Panc1 (cell line): ENCODE data around the gene TCHHL1. TPM values are rescaled to one million over a fixed set of nuclear protein-coding genes. Genes with fewer than 3 reads are reported as not detected.

Experiments used
- ATAC-seq: fragments of 200-7000 bp; cut with Tn5 transposase; 2 replicates; pipeline ENCODE4 v1.9.1; 2020; ENCODE audit warnings: mild to moderate bottlenecking, moderate library complexity
- Bru-seq: library from RNA; stranded (reverse); fragments of 400-500 nt; gene quantifications from one replicate; lab custom pipeline; 2021; lab: Mats Ljungman, UMichigan
- BruChase-seq, 2 experiments: library from RNA; stranded (reverse); fragments of 400-500 nt; gene quantifications; one replicate each; lab custom pipeline; 2021; lab: Mats Ljungman, UMichigan
- BruUV-seq: library from RNA; stranded (reverse); fragments of 400-500 nt; replicated peaks from 2 replicates; lab custom pipeline; 2021; lab: Mats Ljungman, UMichigan
- CTCF ChIA-PET: fragments of 300-600 bp; sonication (Branson Sonifier 250); formaldehyde crosslinking; loops from one replicate; lab custom pipeline; 2022; ENCODE audit warnings: antibody characterized with exemption; lab: Charles Lee
- POLR2A ChIA-PET: fragments of 300-600 bp; sonication (Branson Sonifier 250); formaldehyde crosslinking; loops from one replicate; lab custom pipeline; 2022; ENCODE audit warnings: antibody characterized with exemption; lab: Charles Lee
- DNase-seq: peaks from one replicate; pipeline ENCODE4 v3.0.0-alpha.2; 2010; ENCODE audit warnings: low read depth, low spot score
- H3K27ac ChIP-seq: 2 replicates; pipeline ENCODE4 v1.5.1; 2011; ENCODE audit warnings: mild to moderate bottlenecking, low read length, inconsistent platforms
- H3K27me3 ChIP-seq: fragments of 200-500 bp; sonication (Bioruptor generic); 2 replicates; pipeline ENCODE4 v1.6.0; 2014; ENCODE audit warnings: low read length, inconsistent platforms; ENCODE audit not compliant: control insufficient read depth, insufficient read depth
- H3K36me3 ChIP-seq: fragments of 200-500 bp; sonication (Bioruptor generic); 2 replicates; pipeline ENCODE4 v1.5.1; 2014; ENCODE audit warnings: inconsistent platforms, mild to moderate bottlenecking, low read length, moderate library complexity; ENCODE audit not compliant: control insufficient read depth, insufficient read depth
- H3K4me1 ChIP-seq: 2 replicates; pipeline ENCODE4 v1.5.1; 2011; ENCODE audit warnings: inconsistent platforms, mild to moderate bottlenecking, low read length, moderate library complexity; ENCODE audit not compliant: control insufficient read depth, insufficient read depth
- H3K4me3 ChIP-seq, 2 experiments: 2 replicates each; pipeline ENCODE4 v1.5.1; 2011 to 2012; ENCODE audit warnings: low read depth in 2 of 2, low read length in 2 of 2, mild to moderate bottlenecking in 2 of 2, inconsistent platforms in 1 of 2, moderate library complexity in 1 of 2
- H3K9me3 ChIP-seq: fragments of 200-500 bp; sonication (Bioruptor generic); 2 replicates; pipeline ENCODE4 v1.5.1; 2014; ENCODE audit warnings: low read depth, mild to moderate bottlenecking, inconsistent platforms, low read length, moderate library complexity; ENCODE audit not compliant: control insufficient read depth, insufficient read depth
- POLR2AphosphoS5 ChIP-seq: IDR thresholded peaks from 2 replicates; pipeline ENCODE4 v1.6.1; 2012; ENCODE audit warnings: mild to moderate bottlenecking, low read depth, low read length, moderate library complexity
- SIN3A ChIP-seq: IDR thresholded peaks from 2 replicates; pipeline ENCODE4 v1.6.1; 2012; ENCODE audit warnings: low read depth, mild to moderate bottlenecking, low read length, moderate library complexity, borderline replicate concordance; ENCODE audit not compliant: insufficient read depth
- TCF7L2 ChIP-seq: IDR thresholded peaks from 2 replicates; pipeline ENCODE4 v1.6.1; 2011; ENCODE audit warnings: mild to moderate bottlenecking, low read depth, low read length, inconsistent platforms
- in situ Hi-C: cut with HindIII; loops from 2 replicates; pipeline ENCODE4 v1.10.0; 2016; ENCODE audit warnings: low sequenced_read_pairs, low pct_unique_long_range_greater_than_20kb
- intact Hi-C: fragments of 100-400 bp; cut with micrococcal nuclease; formaldehyde crosslinking; loops from one replicate; pipeline ENCODE4 v1.10.0; 2022; ENCODE audit not compliant: unreplicated experiment
- long read RNA-seq: library from polyadenylated mRNA; unstranded; transcript quantifications from one replicate; pipeline ENCODE4 v2.0.0, GENCODE V29; 2021; ENCODE audit not compliant: unreplicated experiment
- polyA plus RNA-seq: library from polyadenylated mRNA; unstranded; fragments of >200 nt; gene quantifications from one replicate; pipeline ENCODE4 v1.2.1, GENCODE V29; 2012; ENCODE audit warnings: missing spikeins; ENCODE audit not compliant: insufficient read length
- total RNA-seq: library from RNA; stranded (reverse); gene quantifications from one replicate; pipeline ENCODE4 v1.2.1, GENCODE V29; 2021; ENCODE audit not compliant: unreplicated experiment
- TF ChIP-seq, protein P1 (sequence below), 2 experiments: IDR thresholded peaks; 2 replicates each; pipeline ENCODE4 v1.6.1; 2011 to 2012; ENCODE audit warnings: low read depth in 2 of 2, control low read depth in 1 of 2, low read length in 1 of 2, mild to moderate bottlenecking in 1 of 2, moderate library complexity in 1 of 2; ENCODE audit not compliant: insufficient read depth in 1 of 2
- TF ChIP-seq, protein P2 (sequence below): fragments of 450-650 bp; IDR thresholded peaks from 2 replicates; pipeline ENCODE4 v1.5.1; 2017; ENCODE audit warnings: mild to moderate bottlenecking

The TCHHL1 gene
- total RNA-seq (not detected), Bru-seq, nascent RNA (not detected), BruChase-seq, experiment 1, labeled RNA remaining after a 2-hour chase (not detected), BruChase-seq, experiment 2, labeled RNA remaining after a 6-hour chase (not detected)
- not detected for polyA plus RNA-seq
- long read RNA-seq: 0 reads

DNA sequence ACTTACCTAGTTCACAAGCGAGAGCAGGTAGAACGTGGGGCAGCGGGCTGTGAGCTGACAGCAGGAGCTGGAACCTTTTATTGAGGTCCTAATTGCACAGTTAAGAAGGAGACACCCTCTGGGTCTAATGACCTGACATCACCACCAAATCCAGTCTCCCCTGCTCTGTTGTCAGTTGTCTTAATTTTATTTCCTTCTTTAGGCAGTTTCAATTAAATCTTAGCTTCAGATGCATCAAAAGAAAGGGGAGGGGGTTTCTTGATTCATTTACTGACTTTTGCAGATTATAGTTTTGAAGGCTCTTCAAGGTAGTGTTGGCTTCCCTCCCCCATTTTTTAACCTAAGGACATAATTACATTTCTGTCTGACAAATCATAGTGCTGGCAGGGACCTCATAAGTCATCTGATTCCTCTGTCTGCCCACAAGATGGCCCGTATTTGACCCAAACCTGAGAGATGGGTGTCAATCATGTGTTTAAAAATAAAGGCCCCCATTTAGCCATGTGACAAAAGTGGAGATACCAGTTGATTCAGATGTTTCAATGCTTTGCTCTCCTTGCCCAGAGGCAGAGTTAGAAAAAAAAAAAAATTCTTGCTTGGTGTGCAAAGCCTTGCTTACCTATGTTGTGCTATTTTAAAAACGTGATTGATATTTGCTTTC lies at the start of gene TCHHL1:
Gene TCHHL1 (minus strand): TSS at position 51 of the 661 bp plus-strand sequence. CDS start 921 bp downstream, outside the sequence.
- BruUV-seq: no TSS peak
- in situ Hi-C loops: no loop called here
- CTCF ChIA-PET: no interaction called here
- Histone ChIP-seq H3K4me3 (no peak within 1 kb of the TSS), H3K9me3 (no peaks in the 10 kb centered on the region), H3K36me3 (no peaks in the 10 kb centered on the region), H3K27me3 (peaks cover 23% of the 10 kb centered on the region), H3K4me1 (no peaks in the 10 kb centered on the region), H3K27ac (no peak within 1 kb of the TSS)
- ATAC-seq (no peak), DNase-seq (no peak)
- TF ChIP-seq, protein P1, sequence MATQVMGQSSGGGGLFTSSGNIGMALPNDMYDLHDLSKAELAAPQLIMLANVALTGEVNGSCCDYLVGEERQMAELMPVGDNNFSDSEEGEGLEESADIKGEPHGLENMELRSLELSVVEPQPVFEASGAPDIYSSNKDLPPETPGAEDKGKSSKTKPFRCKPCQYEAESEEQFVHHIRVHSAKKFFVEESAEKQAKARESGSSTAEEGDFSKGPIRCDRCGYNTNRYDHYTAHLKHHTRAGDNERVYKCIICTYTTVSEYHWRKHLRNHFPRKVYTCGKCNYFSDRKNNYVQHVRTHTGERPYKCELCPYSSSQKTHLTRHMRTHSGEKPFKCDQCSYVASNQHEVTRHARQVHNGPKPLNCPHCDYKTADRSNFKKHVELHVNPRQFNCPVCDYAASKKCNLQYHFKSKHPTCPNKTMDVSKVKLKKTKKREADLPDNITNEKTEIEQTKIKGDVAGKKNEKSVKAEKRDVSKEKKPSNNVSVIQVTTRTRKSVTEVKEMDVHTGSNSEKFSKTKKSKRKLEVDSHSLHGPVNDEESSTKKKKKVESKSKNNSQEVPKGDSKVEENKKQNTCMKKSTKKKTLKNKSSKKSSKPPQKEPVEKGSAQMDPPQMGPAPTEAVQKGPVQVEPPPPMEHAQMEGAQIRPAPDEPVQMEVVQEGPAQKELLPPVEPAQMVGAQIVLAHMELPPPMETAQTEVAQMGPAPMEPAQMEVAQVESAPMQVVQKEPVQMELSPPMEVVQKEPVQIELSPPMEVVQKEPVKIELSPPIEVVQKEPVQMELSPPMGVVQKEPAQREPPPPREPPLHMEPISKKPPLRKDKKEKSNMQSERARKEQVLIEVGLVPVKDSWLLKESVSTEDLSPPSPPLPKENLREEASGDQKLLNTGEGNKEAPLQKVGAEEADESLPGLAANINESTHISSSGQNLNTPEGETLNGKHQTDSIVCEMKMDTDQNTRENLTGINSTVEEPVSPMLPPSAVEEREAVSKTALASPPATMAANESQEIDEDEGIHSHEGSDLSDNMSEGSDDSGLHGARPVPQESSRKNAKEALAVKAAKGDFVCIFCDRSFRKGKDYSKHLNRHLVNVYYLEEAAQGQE (IDR thresholded peaks at IDR 0.05; ENCODE audit: insufficient read depth in 1 of 2, low read depth in 2 of 2, low read length in 1 of 2): no peak
- TF ChIP-seq TCF7L2 (no peak), POLR2AphosphoS5 (no peak), SIN3A (no peak)
- TF ChIP-seq, protein P2, sequence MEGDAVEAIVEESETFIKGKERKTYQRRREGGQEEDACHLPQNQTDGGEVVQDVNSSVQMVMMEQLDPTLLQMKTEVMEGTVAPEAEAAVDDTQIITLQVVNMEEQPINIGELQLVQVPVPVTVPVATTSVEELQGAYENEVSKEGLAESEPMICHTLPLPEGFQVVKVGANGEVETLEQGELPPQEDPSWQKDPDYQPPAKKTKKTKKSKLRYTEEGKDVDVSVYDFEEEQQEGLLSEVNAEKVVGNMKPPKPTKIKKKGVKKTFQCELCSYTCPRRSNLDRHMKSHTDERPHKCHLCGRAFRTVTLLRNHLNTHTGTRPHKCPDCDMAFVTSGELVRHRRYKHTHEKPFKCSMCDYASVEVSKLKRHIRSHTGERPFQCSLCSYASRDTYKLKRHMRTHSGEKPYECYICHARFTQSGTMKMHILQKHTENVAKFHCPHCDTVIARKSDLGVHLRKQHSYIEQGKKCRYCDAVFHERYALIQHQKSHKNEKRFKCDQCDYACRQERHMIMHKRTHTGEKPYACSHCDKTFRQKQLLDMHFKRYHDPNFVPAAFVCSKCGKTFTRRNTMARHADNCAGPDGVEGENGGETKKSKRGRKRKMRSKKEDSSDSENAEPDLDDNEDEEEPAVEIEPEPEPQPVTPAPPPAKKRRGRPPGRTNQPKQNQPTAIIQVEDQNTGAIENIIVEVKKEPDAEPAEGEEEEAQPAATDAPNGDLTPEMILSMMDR: no peak
- intact Hi-C loops: no loop called here
- POLR2A ChIA-PET: no interaction called here

DNA sequence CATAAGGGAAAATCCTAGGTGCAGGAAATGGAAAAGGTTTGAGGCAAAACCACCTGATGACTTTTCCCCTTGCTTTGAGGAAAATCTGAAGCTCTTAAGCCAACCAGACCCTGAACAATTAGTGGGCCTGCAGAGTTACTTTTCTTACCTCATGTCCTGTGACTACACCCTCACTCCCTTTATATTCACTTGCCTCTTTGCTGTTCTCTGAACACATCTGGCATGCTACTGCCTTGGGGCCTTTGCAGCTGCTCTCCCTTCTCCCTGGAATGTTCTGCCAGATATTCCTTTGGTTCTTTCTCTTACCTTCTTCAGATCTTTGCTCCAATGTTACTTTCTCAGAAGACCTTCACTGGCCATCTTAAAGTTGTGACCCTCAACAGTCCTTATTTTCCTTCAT lies 48.4 kb upstream of the TCHHL1 start:
- in situ Hi-C loops (no loop called here), intact Hi-C loops (no loop called here)
- H3K4me1 ChIP-seq: no peaks in the 10 kb centered on the region
- H3K9me3 ChIP-seq: no peaks in the 10 kb centered on the region
- no peak overlapping the region for H3K27ac ChIP-seq
- CTCF ChIA-PET: interaction anchor here (0.6 kb wide), 1 partner anchor 88 kb away, joined by 5 read pairs; no protein-coding TSS in a partner anchor
- H3K36me3 ChIP-seq: no peaks in the 10 kb centered on the region; the same call in 1 of the 2 replicates
- no peak for ATAC-seq
- BruUV-seq: no TSS peak
- POLR2A ChIA-PET: interaction anchor here (0.6 kb wide), 1 partner anchor 87 kb away, joined by 3 read pairs; no protein-coding TSS in a partner anchor
- no peak for DNase-seq
- TF ChIP-seq, protein P2: no peak
- no peak for TF ChIP-seq TCF7L2
- TF ChIP-seq SIN3A: no peak
- TF ChIP-seq, protein P1 (IDR thresholded peaks at IDR 0.05; ENCODE audit: insufficient read depth in 1 of 2, low read depth in 2 of 2, low read length in 1 of 2): no peak
- no peak for TF ChIP-seq POLR2AphosphoS5
- peaks cover 12% of the 10 kb centered on the region for H3K27me3 ChIP-seq
- H3K4me3 ChIP-seq: no peak overlapping the region
